ENCODE measurements around the gene KCNIP1.

The KCNIP1 gene

DNA sequence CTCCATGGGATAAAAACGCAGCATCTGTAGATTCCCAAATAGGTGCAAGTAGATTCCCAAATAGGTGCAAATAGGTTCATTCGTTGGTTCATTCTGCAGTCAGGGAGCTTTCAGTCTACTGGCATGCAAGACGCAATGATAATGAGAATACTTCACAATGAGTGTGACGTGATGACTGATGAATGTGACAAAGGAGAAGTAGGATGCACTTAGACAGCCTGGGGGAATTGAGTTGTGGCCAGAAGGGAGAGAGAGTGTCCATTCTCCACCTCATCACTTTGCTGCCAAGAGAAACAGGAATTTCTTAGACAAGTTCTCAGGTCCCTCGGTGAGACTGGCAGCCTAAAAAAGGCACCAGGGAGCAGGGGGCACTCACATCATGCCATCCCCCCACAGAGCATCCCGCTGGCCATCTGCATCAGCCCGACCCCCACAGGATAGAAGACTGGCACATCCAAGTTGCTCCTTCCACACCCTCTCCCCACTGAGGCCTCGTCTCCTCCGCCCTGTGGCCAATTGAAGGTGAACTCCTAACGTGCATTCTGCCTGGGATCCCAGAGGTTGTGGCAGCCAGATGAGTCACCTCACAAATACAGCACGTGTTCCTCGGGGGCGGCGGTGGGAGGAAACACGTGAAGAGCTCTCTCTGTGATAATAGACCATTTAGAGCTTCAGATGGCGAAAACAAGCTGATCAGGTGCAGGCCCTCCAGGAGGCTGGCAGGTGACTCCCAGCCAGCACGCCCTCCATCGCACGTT, 19.9 kb upstream of the KCNIP1 start:
- DNase-seq, result no peak

GRCh38 chr5:170484459-170484831, 19.4 kb upstream of the KCNIP1 start:
- DNase-seq, result no peak

DNA sequence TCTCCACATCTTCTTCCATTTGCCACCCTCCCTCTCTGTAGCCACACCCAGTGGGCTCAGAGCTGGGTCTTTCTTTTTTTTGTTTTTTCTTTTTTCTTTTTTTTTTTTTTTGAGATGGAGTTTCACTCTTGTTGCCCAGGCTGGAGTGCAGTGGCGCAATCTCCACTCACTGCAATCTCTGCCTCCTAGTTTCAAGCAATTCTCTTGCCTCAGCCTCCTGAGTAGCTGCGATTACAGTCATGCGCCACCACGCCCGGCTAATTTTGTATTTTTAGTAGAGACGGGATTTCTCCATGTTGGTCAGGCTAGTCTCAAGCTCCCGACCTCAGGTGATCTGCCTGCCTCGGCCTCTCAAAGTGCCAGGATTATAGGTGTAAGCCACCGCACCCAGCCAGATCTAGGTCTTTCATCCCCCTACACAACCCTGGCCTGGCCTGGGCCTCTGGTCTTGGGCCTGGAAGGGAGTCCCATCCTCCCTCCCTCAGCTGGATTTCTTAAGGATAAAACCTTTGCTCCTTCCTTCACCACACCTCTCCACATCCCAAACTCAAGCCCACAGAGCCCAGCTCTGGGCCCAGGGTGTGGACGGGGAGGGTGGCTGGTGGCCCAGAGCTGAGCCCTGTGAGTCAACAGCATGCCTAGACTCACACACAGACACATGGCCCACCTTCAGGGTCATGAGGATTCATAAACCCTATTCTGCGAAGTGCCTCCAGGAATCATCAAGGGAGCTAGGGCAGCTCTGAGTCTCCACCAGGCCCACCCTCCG, 18.8 kb upstream of the KCNIP1 start:
- DNase-seq, result no peak

- no peak for DNase-seq
Observed at GRCh38 chr5:170485616-170485911, 18.3 kb upstream of the KCNIP1 start.

DNA sequence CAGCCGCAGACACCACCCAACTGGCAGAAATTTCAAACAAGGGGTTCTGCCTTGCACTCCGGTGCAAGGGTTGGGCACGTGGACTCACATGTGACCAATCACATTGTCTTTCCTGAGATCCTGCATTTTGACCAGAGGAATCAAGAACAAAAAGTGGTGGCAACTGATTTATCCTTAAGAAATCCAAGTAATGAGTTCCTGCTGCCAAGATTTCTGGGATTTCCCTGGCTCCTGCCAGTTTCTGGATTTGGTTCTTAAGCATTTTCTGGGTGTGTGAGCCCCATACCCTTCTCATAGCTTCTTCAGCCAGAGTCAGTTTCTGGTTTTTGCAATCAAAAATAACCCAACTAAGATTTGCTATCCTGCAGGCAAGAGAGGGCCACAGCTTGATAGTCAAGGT, 17.4 kb upstream of the KCNIP1 start:
- no peak for DNase-seq

DNA sequence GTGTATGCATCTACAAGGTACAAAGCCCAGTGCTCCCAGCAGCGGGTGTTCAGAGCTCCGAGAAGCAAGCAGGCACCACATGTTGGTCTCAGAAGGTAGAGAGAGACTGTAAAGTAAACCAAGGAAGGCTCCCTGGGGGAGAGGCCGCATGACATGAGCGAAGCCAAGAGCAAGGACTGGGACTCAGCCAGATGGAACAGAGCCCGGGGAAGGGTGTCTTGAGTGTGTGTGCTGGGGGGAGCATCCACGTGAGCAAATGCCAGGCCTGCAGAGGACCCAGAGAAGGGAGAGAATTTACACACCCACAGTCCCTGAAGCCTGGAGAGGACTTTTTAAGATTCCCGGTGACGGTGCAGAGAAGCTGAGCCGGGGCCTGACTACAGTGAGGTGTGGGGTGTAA, 15.2 kb upstream of the KCNIP1 start:
- DNase-seq, result no peak

- no peak for DNase-seq
Observed at GRCh38 chr5:170489199-170489598, 14.6 kb upstream of the KCNIP1 start.

DNA sequence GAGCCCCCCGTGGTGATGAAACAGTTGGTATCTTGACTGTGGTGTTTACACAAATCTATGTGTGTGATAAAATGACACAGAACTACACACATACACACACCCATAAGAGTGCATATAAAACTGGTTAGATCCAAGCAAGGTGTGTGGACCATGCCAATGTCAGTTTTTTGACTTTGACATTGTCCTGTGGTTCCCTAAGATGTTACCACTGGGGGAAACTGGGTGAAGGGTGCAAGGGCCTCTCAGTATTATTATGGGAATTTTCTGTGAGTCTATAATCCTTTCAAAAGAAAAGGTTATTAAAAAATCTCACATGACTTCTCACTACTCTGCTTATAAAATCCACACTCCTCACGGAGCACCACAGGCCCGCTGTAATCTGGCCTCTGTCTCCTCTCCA, 13.4 kb upstream of the KCNIP1 start:
- no peak for DNase-seq

DNA sequence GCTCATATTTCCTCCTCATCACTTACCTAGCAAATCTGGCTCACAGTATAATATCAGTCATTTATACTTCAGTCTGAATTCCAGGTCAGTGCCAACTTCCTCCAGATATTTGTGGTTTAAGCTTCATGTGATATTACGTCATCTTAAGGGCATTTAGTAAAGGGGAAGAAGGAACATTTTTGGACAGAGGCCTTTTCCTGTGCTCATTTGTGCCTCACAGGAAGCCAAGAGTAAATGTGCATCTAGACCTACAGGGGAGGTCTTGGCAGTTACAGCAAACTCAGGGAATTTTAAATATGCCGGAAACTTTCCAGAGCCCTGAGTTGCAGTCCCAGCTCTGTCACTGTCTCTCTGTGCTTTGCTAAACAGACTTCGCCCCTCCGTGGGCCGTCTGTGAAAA, 12.3 kb upstream of the KCNIP1 start:
- no peak for DNase-seq

- DNase-seq, result no peak
Observed at GRCh38 chr5:170493028-170493820, 10.6 kb upstream of the KCNIP1 start.

DNA sequence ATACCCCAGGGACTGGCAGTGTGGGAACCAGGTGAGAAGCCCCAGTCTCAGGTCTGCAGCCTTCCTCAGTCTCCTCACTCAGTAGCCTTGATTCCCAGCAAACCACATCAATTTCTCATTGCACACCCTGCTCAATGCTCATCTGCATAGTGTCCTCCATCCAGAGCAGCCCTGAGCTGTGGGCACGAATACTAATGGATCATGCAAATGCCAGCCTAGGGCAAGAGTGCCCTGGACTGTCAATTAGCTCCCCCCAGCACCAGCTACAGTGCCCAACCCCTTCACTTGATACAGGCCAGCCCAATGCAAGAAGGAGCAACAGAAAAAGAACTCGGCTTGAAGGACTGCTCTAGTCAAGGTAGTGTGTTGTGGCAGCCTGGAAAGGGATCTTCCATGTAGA, 9.8 kb upstream of the KCNIP1 start:
- DNase-seq, result no peak

DNA sequence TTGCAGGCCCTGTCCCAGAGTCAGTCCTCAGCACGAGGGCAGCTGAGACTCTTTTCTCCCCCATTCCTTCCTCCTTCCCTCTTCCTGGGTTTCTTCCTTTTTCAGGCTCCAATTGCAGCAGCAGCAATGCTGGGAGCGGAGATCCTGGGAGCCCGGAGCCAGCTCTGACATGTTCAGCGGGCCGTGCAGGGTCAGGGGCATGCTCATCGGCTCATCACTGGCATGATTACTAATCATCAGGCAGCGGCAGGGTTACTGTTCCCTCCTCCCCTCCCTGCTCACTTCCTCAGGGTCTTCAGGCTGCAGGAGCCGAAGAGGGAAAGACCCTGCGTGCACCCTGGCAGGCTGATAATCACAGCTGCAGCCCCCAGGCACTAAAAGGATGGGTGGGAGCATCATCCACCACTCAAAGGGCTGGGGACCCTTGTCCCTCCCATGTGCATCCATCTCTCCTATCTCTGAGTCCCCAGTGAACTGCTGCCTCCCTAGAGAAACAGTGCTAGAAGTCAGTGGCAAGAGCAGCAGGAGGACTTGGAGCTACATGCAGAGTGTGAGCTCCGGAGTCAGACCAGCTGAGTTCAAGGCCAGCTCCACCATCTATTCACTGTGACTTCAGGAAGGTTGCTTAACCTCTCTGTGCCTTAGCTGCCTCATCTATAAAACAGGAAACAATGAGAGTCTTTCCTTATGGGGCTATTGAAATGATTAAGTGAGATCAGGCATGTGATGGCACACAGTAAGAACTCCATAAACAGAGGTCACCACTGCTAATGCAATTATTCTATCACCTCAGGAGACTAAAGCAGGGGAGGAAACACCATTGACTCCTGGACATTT, 7.8 kb upstream of the KCNIP1 start:
- no peak for DNase-seq

GRCh38 chr5:170496662-170497028, 7.2 kb upstream of the KCNIP1 start:
- no peak for DNase-seq

DNA sequence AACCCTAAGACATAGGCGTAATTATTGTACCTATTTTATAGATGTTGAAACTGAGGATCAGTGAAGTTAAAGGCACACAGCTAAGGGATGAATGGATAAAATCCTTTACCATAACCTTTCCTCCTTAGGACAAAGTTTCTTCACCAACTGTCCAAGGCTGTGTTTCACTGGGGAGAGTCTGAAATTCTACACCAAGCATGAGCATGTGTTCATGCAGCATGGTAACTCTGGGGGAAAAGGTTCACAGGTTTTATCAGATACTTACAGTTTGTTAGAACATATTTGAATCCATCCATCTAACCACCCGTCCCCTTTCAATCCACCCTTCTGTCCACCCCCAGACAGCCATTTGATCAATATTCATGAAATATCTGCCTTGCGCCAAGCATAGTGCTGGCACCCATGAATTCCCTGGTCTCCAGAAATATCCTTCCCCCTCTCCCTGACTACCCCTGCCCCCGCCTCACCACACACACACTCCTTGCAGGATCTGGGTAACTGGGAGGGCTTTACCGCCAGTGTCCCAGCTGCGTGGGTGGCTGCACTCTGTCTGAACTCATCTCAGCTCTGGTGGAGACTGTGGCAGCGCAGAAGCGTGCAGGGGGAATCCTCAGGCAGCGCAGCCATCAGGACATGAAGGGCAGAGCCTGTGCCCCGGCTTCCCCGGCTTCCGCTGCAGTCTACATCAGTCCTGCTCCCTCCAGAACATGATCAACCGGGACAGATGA, 6.3 kb upstream of the KCNIP1 start:
- no peak for DNase-seq

DNA sequence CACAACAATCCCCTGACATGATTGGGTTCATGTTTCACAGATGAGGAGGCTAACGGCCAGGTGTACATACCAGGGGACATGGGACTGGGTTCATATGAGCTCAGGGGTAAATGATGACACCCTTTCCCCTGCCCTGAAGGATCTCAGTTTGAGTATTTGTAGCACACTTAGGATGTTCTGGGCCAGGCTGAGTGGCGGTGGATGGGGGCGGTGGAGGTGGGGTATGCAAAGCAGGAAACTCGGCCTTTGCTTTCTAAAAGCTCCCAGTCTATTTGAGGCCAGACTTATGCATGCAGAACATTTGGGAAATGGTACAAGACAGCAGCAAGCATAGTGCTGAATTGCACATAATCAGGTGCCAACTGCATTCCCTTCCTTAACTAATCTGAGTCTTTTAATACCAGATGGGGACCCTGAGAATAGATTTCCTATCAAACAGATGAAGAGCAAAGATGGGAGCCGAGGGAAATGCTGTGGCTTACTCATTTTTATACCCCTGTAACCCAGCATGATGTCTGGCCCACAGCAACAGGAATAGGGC, 4.9 kb upstream of the KCNIP1 start:
- DNase-seq, result no peak

- no peak for DNase-seq
Observed at GRCh38 chr5:170499621-170500020, 4.2 kb upstream of the KCNIP1 start.

DNA sequence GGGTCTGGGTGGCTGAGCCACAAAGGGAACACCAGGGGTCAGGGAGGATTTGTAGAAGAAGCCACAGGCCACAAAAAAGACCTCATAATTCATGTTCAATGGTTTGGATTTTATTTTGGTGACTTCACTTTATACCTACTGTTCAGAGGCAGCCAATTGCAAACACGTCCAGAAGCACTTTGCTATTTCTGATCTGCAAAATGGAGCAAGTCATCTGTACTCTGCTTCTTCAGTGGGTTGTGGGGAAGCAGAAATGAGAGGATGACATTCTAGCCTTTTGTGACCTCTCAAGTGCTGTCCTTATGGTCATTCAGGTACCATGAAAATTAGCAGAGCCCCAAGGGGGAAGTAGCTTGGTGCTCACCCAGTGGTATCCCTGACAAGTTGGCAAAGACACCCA, 2.5 kb upstream of the KCNIP1 start:
- no peak for DNase-seq

- no peak for DNase-seq
Observed at GRCh38 chr5:170501931-170502330, 1.9 kb upstream of the KCNIP1 start.

DNA sequence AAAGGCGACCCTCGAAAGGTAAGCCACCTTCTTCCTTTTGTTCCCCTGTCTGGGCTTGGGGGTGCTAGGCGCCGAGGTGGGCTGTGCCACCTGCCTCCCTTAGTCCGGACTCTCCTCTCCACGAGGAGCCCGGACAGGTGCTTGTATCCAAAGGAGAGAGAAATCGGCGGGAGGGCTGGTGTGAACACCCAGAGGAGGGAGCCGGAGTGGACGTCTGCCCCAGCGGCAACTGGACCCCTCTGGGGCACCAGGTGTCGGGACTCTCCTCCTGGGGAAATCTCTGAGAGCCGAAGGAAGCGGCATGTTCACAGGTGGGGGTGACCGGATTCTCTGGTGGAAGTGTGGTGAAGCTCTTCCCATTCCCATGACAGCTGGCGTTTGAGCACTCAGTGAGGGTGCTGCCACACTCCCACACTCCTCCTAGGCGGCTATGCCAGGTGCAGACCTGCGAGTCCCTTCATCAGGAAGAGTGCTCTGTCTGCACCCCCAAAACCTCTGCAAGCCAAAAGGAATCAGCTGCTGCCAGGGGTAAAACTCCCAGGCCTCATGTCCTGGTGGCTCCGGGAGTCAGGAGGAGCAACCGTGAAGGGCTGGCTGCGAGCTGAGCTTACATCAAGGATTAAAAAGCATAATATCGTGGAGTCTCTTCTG, 921 bp downstream of the KCNIP1 start:
- no peak for DNase-seq

DNA sequence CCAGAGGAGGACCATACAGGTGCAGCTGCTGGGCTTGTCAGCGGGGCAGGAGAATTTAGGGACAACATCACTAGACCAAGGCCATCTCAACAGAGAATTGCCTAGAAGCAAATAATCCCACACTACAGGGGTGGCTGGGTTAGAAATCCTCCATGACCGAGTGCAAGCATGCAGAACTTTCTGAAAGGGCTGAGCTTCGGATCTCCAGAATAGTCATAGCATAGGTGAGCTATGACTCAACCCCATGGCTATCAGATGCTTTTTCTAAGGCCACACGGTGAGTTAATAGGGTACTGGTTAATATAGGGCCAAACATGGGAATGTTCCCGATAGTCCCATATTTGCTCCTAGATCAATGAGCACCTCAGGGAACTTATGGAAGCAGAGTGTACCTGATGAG, 4.2 kb downstream of the KCNIP1 start:
- no peak for DNase-seq

- DNase-seq, result no peak
Observed at GRCh38 chr5:170508660-170509347, 5.0 kb downstream of the KCNIP1 start.

Data from NCI-H1436 treated with DMSO at 0.1 percent for 48 hours (cell line).